Brain microvascular endothelial cell (primary cell): ENCODE data around the gene SPDYE6.
"Not testable (repeated sequence)": the region's sequence is repeated elsewhere in the genome, so short reads cannot be mapped to it uniquely, and the experiment has no call there.

Source experiments
- DNase-seq: peaks from one replicate; pipeline ENCODE4 v3.0.0-alpha.2; 2020
- H3K27ac ChIP-seq: fragments of 250-450 bp; sonication (Bioruptor Pico); 2 replicates; pipeline ENCODE4 v1.5.1; 2020; ENCODE audit warnings: mild to moderate bottlenecking, moderate library complexity
- H3K27me3 ChIP-seq: fragments of 250-450 bp; sonication (Bioruptor Pico); replicated peaks from 2 replicates; pipeline ENCODE4 v1.5.1; 2020; ENCODE audit warnings: mild to moderate bottlenecking
- H3K36me3 ChIP-seq: fragments of 250-450 bp; sonication (Bioruptor Pico); replicated peaks from 2 replicates; pipeline ENCODE4 v1.5.1; 2020; ENCODE audit warnings: mild to moderate bottlenecking
- H3K4me3 ChIP-seq: 2 replicates; pipeline ENCODE4 v1.5.1; 2011; ENCODE audit warnings: low read depth, mild to moderate bottlenecking, control low read depth, low read length, moderate library complexity
- CTCF ChIP-seq: IDR thresholded peaks from 2 replicates; pipeline ENCODE4 v1.5.1; 2011; ENCODE audit warnings: low read depth, mild to moderate bottlenecking, moderate library complexity, low read length, control low read depth, inconsistent platforms; ENCODE audit errors: missing control alignments
- in situ Hi-C: cut with HindIII; loops from 2 replicates; pipeline ENCODE4 v1.10.0; 2017; ENCODE audit warnings: low sequenced_read_pairs, low pct_ligation_motif_present

The SPDYE6 gene

GRCh38 chr7:102390697-102391484 lies 34.6 kb upstream of the SPDYE6 start:
- DNase-seq = peak; percentile 60
- in situ Hi-C loops = loop anchor here (10.0 kb wide), 1 partner anchor 106 kb away; the partner anchor contains the start of gene SH2B2
- H3K36me3 ChIP-seq = peaks cover 12% of the 10 kb centered on the region

DNA sequence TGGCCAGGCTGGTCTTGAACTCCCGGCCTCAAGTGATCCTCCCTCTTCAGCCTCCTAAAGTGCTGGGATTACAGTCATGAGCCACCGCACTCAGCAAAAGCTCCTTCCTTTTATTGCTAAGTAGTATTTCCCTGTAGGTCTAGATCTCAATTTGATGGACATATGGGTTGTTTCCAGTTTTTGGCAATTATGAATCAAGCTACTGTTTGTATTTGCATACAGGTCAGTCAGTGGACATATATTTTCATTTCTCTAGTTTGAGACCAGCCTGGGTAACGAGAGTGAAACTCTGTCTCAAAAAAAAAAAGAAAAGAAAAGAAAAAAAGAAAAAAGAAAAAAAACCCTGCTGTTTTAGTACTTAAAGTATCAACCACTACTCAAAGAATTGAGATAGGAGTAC lies 33.6 kb upstream of the SPDYE6 start:
- H3K4me3 ChIP-seq = no peak overlapping the region
- H3K27ac ChIP-seq = no peak overlapping the region
- in situ Hi-C loops = loop anchor here (10.0 kb wide), 1 partner anchor 105 kb away; the partner anchor contains the start of gene SH2B2
- peaks cover 12% of the 10 kb centered on the region for H3K36me3 ChIP-seq
- no peak for DNase-seq
- TF ChIP-seq CTCF = no peak
- H3K27me3 ChIP-seq = no peaks in the 10 kb centered on the region

More at GRCh38 chr7:102390697-102391484, 34.6 kb upstream of the SPDYE6 start:
- no peak overlapping the region for H3K27ac ChIP-seq
- H3K4me3 ChIP-seq = no peak overlapping the region
- no peaks in the 10 kb centered on the region for H3K27me3 ChIP-seq
- peak; percentile 98 for TF ChIP-seq CTCF

- Histone ChIP-seq H3K27ac (no peak overlapping the region), H3K27me3 (no peaks in the 10 kb centered on the region), H3K4me3 (no peak overlapping the region), H3K36me3 (peaks cover 7% of the 10 kb centered on the region)
- no peak for TF ChIP-seq CTCF
- in situ Hi-C loops = no loop called here
- DNase-seq = no peak
Measured at GRCh38 chr7:102387064-102387463, 30.8 kb upstream of the SPDYE6 start.

DNA sequence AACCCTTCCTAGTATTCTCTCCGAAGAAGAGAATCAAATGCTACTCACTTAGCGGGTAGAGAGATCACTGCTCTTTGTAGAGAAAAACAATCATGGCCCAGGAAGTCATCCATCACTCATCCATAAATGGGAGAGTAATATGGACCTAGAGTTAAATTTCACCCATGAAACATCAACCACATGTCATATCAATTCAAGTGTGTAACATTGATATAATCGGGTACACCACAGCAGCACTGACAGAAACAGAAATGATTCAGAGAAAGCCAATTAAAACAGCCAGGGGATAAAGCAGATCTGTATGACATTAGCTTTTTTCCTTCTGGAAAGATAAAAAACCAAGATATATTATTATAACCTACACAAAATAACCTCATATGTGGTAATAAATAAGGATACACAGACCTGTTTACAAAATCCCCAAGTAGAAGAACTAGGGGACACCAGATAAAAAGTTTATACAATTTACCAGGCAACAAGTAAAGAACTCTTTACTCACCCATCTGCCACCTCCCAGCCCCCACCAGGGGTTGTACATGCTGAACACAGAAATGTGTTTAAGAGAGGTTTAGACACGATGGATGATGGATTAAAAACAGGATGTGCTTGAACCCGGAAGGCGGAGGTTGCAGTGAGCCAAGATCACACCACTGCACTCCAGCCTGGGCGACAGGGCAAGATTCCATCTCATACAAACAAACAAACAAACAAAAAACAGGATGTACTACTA lies 25.6 kb upstream of the SPDYE6 start:
- peaks cover 21% of the 10 kb centered on the region for H3K36me3 ChIP-seq
- H3K27me3 ChIP-seq, in situ Hi-C loops, DNase-seq, H3K4me3 ChIP-seq, H3K27ac ChIP-seq: not testable (repeated sequence)

DNA sequence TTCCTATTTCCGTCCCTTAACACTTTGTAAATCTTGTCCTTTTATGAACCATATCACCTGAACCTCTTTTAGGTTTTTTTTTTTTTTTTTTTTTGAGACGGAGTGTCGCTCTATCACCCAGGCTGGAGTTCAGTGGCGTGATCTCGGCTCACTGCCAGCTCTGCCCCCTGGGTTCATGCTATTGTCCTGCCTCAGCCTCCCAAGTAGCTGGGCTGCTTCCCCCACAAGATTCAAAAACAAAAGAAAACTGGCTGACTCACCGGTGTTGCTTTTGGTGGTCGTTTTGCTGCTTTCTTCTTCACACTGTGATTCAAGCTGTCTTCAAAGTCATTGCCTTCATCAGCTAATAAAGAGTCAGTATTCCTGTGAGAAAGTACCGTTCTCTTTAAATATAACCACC lies 24.6 kb upstream of the SPDYE6 start:
- H3K27me3 ChIP-seq, DNase-seq, H3K27ac ChIP-seq, in situ Hi-C loops, H3K4me3 ChIP-seq: not testable (repeated sequence)
- H3K36me3 ChIP-seq = peaks cover 21% of the 10 kb centered on the region

DNA sequence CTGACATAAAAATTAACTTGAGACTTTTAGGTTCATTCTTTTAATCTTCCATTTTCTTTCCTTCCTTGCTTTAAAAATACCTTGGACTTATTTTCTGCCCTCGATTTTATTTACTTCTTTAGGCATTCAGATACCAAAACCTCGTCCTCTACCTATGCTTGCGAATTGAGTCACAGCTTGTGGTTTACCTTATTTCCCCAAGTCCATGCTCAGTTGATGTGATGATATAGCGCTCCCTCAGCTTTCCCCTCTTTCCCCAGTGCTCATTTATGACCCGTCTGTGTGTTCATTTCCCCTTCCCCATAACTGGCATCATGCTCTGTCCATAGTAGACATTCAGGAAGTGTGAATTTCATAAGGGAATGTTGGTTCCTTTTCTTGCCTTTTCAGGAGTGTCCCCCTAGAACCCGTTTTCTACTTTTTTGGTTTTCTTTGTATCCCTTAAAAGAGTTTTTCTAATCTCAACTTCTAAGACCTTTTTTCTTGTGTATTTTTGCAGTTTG lies 20.8 kb upstream of the SPDYE6 start:
- in situ Hi-C loops = no loop called here

DNA sequence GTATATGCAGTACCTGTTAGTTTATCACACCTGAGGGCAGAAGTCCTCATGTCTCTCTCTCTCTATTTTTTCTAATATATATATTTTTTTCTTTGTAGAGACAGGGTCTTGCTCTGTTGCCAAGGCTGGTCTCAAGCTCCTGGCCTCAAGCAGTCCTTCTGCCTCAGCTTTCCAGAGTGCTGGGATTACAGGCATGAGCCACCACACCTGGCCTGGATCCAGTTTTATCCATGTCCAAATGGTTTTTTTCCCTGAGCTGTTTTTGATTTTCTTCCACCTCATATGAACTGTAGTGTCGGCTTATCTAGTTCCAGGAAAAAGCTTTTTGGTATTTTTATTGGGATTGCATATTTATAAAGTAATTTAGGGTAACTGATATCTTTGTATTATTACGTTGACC lies 16.6 kb upstream of the SPDYE6 start:
- DNase-seq, in situ Hi-C loops, H3K27ac ChIP-seq, H3K4me3 ChIP-seq, H3K36me3 ChIP-seq, H3K27me3 ChIP-seq: not testable (repeated sequence)

More for the DNA sequence above, 20.8 kb upstream of the SPDYE6 start:
- H3K4me3 ChIP-seq = no peak overlapping the region
- no peak overlapping the region for H3K27ac ChIP-seq
- H3K36me3 ChIP-seq = peaks cover 21% of the 10 kb centered on the region
- no peak for DNase-seq
- H3K27me3 ChIP-seq = no peaks in the 10 kb centered on the region
- TF ChIP-seq CTCF = no peak

GRCh38 chr7:102370038-102370437 lies 13.8 kb upstream of the SPDYE6 start:
- DNase-seq, H3K27me3 ChIP-seq, H3K27ac ChIP-seq, H3K36me3 ChIP-seq, H3K4me3 ChIP-seq, in situ Hi-C loops: not testable (repeated sequence)

GRCh38 chr7:102365390-102365789 lies 9.1 kb upstream of the SPDYE6 start:
- H3K27ac ChIP-seq, H3K36me3 ChIP-seq, DNase-seq, H3K4me3 ChIP-seq, in situ Hi-C loops, H3K27me3 ChIP-seq: not testable (repeated sequence)

- H3K36me3 ChIP-seq, H3K27me3 ChIP-seq, DNase-seq, in situ Hi-C loops: not testable (repeated sequence)
- Histone ChIP-seq H3K4me3 (peak overlapping the region; percentile 71), H3K27ac (peak overlapping the region; percentile 86)
Measured at GRCh38 chr7:102364394-102364886, 8.2 kb upstream of the SPDYE6 start.
